ENCODE measurements around the gene RAB44. TPM values are rescaled to one million over a fixed set of nuclear protein-coding genes. Genes with fewer than 3 reads are reported as not detected.
A peak's percentile ranks its signal among the peaks of the same experiment; 100 is the strongest.
"Not testable (repeated sequence)": the region's sequence is repeated elsewhere in the genome, so short reads cannot be mapped to it uniquely, and the experiment has no call there.

RAB44 gene
- total RNA-seq, 2 donors from 2014 or later, result 0.33 to 0.42 TPM

DNA sequence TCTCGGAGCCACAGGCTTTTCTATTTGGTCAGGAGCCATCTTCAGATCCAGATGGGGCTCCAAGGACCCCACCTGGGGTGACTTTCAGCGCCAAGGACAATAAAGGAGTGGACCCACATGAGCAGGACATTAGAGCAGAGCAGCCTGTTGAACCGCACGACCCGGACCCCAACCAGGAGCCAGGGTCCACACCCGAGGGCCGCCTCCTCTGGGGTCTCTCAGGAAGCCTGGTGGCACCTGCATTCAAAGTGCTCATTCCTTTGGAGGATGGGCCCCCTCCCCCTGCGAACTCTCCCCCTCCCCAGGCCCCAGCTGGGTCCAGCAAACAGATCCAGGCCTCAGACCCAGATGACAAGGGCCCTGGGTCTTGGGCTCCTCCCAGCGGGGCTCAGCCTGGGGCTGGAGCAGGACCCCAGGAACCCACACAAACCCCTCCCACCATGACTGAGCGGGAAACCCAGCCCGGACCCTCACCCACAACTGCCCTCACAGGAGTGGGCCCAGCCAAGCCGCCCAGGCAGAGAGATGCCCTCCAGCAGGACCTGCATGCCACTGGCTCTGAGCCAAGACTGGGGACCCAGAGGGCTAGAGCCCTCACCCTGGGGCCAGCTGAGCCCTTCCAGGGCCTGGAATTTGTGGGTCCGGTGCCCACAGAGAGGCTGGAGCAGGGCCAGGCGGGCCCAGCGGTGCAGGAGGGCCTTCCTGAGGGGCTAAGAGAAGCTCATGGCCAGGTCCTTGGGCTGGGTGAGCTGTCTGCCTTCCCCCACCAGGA lies 23.9 kb downstream of the RAB44 start:
- intact Hi-C loops (cut with DNase I), result no loop called here
- DNase-seq (ENCODE audit: low spot score), result peak; percentile 79

DNA sequence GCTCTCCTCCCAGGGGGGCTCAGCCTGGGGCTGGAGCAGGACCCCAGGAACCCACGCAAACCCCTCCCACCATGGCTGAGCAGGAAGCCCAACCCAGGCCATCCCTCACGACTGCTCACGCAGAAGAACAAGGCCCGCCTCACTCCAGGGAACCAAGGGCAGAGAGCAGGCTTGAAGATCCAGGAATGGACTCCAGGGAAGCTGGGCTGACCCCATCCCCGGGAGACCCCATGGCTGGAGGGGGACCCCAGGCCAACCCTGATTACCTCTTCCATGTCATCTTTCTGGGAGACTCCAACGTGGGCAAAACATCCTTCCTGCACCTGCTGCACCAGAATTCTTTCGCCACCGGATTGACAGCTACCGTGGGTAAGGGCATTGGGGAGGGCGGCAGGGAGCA lies 24.7 kb downstream of the RAB44 start:
- intact Hi-C loops (cut with DNase I), result no loop called here
- peak; percentile 74 for DNase-seq (ENCODE audit: low spot score)

DNA sequence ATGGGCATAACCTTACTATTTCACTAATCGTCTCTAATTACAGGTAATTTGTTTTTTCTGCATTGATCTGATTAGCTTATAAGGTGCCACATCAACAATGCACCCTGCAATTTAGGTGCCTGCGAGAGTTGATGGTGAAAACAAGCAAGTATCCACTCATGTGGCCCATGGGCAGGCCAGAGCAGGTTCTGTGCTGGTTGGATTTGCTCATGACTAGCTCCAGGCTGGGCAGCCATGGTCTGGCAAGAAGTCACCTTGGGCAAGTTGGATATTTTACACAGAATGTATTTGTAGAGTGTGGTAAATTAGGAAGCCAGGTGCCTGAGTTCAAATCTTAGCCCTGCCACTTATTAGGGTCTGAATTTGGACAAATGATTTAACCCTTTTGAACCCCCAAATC lies 25.3 kb downstream of the RAB44 start:
- no peak for DNase-seq (ENCODE audit: low spot score)
- intact Hi-C loops (cut with DNase I), result no loop called here

DNA sequence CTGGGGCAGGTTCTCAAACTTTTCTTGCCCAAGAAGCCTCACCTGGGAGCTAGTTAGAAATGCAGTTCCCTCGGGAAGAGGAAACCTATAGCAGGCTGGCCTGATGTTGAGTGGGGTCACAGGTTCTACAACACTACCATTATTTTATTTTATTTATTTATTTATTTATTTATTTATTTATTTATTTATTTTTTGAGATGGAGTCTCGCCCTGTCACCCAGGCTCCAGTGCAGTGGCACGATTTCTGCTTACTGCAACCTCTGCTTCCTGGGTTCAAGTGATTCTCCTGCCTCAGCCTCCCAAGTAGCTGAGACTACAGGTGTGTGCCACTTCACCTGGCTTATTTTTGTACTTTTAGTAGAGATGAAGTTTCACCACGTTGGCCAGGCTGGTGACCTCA lies 26.4 kb downstream of the RAB44 start:
- intact Hi-C loops (cut with DNase I), result not testable (repeated sequence)

DNA sequence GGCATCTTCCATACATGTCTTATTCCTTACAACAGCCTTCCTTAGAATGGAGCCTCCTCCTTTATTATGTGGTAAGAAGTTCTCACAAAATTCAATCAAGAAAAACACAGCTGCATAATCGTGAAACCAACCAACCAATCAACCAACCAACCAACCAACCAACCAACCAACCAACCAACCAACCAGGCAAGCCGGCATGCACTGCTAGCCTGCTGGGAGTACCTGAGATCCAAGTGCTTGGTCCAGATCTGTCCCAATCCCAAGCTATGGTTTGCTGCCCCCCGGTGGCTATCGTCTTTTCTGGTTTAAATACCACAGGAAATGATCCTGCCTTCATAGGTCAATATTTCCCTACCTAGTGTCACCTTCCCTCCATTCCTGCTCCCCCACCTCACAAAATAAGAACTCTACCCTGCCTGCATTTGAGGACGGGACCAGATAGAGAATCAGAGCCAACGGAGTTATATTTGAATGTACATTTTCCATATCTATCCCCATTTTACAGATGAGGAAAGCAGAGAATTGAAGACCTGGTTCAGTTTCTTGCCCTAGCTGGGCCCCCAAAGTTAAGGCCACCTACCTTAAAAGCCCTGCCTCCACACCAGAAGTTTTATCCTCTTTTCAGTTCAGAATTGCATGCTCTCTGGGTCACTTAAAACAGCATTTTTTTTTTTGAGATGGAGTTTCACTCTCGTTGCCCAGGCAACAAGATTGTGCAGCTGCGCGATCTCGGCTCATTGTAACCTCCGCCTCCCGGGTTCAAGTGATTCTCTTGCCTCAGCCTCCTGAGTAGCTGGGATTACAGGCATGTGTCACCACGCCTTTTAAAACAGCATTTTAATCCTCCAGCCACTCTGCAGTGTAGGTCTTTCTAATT lies 27.1 kb downstream of the RAB44 start:
- DNase-seq (ENCODE audit: low spot score), result peak; percentile 85
- intact Hi-C loops (cut with DNase I), result loop anchor here in 1 of 2 donors (5.0 kb wide), 1 partner anchor 42 kb away; no protein-coding TSS in a partner anchor

More for the DNA sequence above, 26.4 kb downstream of the RAB44 start:
- DNase-seq (ENCODE audit: low spot score), result not testable (repeated sequence)

DNA sequence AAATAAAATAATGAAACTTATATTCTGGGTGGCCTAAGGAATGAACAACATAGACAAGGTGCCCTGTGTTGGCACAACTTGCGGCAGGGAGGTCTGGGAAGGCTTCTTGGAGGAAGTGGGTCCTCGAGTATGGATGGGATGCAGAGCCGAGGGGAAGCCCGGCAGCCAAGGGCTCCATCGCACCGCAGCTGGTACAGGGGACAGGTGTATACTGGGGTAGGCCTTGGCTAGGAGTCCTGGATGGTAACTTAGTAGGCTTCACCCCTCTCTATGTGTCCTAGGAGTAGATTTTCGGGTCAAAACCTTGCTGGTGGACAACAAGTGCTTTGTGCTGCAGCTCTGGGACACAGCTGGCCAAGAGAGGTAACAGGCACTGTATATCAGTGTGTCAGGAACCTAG lies 28.0 kb downstream of the RAB44 start:
- no peak for DNase-seq (ENCODE audit: low spot score)
- intact Hi-C loops (cut with DNase I), result loop anchor here in 1 of 2 donors (5.0 kb wide), 1 partner anchor 43 kb away; no protein-coding TSS in a partner anchor

DNA sequence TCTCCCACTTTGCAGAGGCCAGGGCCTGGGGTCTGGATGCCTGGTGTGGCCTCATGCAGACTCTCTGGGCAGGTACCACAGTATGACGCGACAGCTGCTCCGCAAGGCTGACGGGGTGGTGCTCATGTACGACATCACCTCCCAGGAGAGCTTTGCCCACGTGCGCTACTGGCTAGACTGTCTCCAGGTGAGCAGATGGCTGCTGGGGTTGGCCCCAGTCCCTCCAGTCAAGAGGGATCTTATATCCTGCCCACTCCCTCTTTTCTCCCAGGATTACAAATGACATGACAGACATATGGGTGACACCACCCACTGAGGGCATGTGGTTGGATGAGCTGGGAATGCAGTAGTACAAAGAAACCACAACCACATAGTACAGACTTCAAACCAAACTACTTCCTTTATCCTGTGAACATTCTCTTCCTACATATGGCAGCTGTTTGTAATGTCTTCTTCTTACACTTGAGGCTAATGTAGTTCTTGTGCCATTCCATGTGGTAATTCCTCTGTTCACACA lies 29.9 kb downstream of the RAB44 start:
- no peak for DNase-seq (ENCODE audit: low spot score)
- intact Hi-C loops (cut with DNase I), result loop anchor here in 1 of 2 donors (2.0 to 5.0 kb wide), 2 partner anchors 45 to 109 kb away; no protein-coding TSS in a partner anchor

DNA sequence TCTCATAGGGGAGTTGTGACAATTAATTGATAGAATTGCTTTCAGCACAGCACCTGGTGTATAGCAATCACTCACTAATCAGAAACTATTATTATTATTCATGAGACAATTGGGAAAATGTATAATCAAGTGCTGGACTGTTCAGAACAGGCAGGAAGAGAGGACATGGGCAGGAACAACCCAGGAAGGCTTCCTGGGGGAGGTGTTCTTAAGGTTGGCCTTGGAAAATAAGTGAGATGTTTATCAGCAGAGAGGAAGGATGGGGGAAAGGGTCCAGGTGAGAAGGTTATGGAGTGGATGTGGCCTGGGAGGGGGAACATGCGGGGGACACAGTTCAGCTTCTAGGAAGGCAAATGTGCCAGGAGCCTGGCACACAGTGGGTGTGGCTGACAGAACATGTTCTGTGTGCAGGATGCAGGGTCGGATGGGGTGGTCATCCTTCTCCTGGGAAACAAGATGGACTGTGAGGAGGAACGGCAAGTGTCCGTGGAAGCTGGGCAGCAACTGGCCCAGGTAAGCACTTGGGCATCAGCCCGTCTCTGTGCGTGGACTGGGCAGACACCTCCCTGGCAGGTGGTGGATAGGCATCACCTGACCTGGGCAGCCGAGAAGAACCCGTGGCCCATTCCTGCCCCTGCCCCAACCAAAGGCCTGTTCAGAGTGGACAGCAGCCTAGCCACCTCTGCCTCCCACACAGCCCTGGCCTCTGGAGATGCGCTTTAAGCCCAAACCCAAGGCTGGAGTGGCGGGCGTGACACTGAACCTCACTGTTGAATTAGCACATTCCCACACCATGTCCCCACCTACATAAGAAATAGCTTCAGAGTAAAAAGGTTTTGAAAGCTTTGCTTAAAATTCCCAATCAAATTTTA lies 30.9 kb downstream of the RAB44 start:
- intact Hi-C loops (cut with DNase I), result loop anchor here in 1 of 2 donors (2.0 to 5.0 kb wide), 2 partner anchors 46 to 110 kb away; no protein-coding TSS in a partner anchor
- DNase-seq (ENCODE audit: low spot score), result peak; percentile 78

DNA sequence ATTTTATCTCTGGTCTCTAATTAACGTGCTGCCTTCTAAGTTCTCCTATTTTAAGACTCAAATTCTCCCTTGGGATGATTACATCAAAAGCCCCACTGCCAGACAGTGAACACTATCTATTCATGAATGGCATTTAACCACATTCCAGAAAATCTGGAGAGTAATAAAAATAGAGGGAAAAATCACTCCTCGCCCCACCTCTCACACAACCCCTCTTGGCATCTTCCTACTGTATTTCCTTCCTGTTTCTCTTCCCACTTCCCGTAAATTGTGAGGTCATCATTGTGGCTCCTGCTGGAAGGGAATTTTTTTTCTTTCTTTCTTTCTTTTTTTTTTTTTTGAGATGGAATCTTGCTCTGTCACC lies 31.5 kb downstream of the RAB44 start:
- no peak for DNase-seq (ENCODE audit: low spot score)
- intact Hi-C loops (cut with DNase I), result loop anchor here in 1 of 2 donors (2.0 to 5.0 kb wide), 2 partner anchors 47 to 110 kb away; no protein-coding TSS in a partner anchor

DNA sequence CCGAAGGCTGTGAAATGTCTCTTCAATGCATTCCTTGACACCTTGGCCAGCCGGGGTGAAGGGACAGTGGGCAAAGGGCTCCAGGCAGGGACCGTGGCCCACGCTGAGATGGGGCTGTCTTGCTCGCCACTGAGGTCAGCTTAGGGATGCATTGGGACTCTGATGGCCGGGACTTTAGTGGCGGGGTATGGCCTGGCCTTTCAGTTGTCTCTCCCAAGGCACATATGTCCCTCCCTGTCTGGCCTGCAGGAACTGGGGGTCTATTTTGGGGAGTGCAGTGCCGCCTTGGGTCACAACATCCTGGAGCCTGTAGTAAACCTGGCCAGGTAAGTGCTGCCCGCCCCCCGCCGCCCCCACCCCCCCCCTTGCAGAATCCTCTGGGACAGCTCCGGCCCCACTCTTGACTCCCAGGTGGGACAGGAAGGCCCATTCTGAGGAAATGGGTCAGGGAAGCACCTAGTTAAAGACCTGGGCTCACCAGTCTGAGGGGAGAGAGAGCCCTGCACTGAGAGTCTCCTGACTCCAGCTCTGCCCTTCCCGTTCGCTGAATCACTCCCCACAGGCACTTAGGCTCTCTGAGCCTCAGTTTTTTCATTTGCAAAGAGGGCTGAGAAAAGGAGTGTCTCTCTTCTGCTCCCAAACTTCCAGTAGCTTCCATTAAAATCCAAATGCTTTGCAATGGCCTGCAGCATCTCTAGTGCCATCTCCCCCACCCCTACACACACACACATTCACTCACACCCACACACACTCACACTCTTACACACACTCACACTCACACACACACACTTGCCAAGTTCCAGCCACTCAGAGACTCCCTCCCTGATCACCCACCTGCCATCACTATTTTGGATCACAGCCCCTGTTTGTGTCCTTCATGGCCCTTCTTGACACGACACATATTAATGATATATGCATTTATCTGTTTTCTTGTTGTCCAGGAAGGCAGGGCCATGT lies 33.1 kb downstream of the RAB44 start:
- peak; percentile 66 for DNase-seq (ENCODE audit: low spot score)
- intact Hi-C loops (cut with DNase I), result loop anchor here in 1 of 2 donors (10.0 kb wide), 1 partner anchor 106 kb away; no protein-coding TSS in a partner anchor

DNA sequence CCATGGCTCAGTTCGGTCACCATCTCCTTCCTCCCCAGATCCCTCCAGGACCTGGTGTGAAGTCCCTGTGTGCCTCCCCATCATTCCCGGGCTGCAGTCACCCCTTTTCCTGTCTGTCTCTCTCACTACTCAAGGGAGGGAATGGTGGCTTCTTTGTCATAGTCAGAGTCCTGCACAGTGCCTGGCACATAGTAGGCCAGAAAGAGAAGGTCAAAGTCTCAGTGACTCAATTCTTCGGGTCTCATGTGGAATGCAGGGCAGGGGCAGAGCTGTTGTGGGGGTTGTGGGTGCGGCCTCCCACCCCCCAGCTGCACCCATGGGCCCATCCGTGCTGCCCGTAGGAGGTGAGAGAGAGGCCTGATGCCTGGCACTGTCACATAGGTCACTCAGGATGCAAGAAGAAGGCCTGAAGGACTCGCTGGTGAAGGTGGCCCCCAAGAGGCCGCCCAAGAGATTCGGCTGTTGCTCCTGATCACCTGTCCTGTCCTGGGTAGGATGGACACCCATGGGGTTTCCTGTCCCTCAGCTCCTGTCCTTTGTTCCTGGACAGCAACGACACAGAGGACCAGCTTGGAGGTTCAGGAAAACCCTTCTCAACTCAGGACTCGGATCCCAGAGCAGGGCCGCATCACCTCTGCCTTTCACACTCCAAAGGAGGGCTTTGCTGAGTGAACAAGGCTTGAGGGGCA lies 34.1 kb downstream of the RAB44 start:
- DNase-seq (ENCODE audit: low spot score), result peak; percentile 57
- intact Hi-C loops (cut with DNase I), result loop anchor here in 1 of 2 donors (10.0 kb wide), 1 partner anchor 107 kb away; no protein-coding TSS in a partner anchor

DNA sequence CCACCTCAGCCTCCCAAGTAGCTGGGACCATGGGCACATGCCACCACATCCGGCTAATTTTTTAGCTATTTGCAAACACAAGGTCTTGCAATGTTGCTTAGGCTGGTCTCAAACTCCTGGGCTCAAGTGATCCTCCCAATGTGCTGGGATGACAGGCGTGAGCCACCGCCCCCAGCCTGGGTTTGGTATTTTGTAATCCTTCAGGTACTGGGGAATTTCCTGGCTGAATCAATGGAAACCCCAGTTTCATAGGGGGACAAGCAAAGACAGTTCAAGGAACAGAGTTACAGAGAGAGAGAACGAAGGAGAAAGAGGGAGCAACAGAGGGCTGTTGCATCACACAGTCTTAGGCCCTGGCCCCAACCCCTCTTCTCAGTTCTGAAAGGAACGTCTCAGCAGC lies 35.7 kb downstream of the RAB44 start:
- no peak for DNase-seq (ENCODE audit: low spot score)
- intact Hi-C loops (cut with DNase I), result loop anchor here in 1 of 2 donors (10.0 kb wide), 1 partner anchor 108 kb away; no protein-coding TSS in a partner anchor

DNA sequence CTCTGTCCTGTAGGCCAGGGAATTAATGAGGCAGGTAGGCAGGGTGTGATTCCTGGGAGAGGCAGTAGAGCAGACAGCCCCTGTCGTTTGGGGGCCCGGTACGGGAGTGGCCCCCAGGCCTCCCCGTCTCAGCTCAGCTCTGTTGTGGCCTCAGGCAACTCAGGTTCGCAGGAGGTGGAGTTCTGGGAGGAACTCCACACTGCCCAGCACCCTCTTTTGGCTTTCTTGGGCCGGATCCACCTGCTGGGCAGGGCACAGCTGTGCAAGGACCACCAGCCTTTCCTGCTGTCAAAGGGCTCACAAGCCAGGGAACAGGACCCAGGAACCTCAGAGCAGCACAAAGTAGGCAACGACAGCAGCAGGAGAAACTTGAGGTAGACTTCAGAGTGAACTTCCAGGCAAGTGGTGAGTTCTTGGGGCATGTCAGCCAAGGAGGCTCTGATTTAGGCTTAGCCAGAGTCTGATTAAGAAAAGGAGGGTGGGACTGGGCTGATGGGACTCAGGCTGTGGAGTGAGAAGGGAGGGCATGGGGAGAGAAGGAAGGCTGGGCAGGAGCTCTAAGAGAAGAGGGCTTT lies 36.9 kb downstream of the RAB44 start:
- no peak for DNase-seq (ENCODE audit: low spot score)
- intact Hi-C loops (cut with DNase I), result loop anchor here in 1 of 2 donors (10.0 kb wide), 1 partner anchor 110 kb away; no protein-coding TSS in a partner anchor

DNA sequence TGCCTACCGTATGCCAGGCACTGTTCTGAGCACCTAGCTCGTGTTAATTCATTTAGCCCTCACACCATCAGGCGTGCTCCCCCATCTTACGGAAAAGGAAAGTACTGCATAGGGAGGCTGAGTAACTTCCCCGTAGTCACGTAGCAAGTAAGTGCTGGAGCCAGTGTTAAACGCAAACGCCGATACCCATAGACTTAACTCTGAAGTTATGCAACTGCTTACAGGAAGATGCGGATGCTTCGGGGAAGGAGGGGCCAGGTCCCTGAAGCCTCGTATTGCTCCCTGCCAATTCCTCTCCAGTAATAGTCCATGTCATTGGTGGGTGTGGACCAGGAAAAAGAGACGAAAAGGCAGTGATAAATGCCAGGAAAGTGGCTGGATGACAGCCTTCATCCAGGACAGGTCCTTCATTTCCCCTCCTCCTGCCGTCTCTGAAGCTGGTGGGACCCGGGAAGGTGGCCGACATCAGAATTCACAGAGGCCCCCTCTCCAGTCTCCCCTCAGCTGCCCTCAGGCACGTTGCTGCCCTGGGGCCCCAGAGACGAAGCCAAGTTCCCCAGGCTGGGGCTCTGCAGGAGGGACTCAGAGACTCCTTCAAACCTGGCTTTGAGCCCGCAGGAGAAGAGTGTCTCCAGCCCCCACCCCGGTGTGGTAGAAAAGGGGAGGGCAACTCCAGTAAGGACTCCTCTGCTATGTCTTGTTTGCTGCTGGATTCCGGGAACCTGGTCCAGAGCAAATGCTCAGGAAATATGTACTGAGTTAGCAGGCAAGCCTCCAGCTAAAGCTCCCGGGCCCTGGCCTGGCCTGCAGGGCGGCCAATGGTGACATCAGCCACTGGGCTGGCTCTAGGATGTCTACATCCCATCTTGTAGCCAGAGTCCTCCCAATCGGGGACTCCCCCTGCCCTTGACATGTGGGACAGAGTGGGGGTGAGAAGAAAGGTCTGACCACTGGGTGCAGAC lies 37.8 kb downstream of the RAB44 start:
- peak; percentile 95 for DNase-seq (ENCODE audit: low spot score)
- intact Hi-C loops (cut with DNase I), result loop anchor here in 1 of 2 donors (10.0 kb wide), 1 partner anchor 111 kb away; no protein-coding TSS in a partner anchor
